NCI-H1105 treated with DMSO at 0.1 percent for 48 hours (cell line): ENCODE results near the gene RAB3D.
"Not testable (repeated sequence)": the region's sequence is repeated elsewhere in the genome, so short reads cannot be mapped to it uniquely, and the experiment has no call there.

ENCODE experiments used
- DNase-seq: peaks from one replicate; lab custom pipeline; 2025; lab: John Stamatoyannopoulos, UW

The RAB3D gene

DNA sequence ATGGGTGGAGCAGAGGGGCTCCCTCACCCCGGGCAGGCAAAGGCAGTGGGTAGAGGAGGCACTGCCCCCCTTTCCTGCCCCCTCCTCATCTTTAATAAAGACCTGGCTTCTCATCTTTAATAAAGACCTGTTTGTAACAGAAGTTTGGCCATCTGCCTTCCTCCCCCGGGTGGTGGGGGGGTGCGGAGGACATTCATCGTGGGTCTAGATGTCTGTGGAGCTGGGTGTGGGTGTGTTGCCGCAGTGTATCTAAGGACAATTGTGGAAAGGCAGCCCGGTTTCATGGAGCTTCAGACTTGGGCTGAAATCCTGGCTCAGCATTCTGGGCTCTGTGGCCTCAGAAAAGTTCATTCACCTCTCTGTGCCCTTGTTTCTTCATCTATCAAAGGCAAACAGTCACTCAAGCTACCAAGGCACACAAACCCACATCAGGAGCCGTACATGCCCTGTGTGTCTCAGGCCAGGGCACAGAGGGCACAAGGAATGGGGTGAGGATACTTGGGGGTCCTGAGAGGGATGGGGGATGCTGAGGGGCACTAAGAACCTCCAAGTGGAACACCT is 26.2 kb upstream of the RAB3D start:
- DNase-seq = no peak

DNA sequence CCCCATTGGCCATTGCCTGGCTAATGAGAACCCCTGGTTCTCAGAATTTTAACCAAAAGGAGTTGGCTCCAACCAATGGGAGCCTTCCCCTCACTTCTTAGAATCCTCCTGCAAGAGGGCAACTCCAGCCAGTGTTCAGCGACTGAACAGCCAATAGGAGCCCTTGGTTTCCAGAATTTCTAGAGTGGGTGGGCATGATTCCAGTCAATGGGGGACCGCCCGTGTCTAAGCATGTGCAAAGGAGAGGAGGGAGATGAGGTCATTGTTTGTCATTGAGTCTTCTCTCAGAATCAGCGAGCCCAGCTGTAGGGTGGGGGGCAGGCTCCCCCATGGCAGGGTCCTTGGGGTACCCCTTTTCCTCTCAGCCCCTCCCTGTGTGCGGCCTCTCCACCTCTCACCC is 25.5 kb upstream of the RAB3D start:
- DNase-seq = no peak

DNA sequence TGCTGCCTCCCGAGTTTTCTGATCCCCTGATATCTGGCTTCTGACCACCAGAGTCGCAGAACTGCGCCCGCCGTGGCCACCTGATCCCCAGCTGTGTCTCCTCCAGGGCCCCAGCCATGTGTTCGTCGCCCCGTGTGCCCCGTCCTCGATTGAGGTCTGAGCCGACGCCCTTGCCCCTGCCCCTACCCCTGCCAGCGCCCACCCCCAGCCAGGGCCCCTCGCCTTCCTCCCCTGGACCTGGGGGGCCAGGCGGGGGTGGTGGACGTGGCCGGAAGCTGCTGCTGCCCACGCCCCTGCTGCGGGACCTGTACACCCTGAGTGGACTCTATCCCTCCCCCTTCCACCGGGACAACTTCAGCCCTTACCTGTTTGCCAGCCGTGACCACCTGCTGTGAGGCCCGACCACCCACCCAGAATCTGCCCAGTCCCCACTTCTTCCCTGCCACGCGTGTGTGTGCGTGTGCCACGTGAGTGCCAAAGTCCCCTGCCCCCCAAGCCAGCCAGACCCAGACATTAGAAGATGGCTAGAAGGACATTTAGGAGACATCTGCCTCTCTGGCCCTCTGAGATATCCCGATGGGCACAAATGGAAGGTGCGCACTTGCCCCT is 24.9 kb upstream of the RAB3D start:
- DNase-seq = no peak

DNA sequence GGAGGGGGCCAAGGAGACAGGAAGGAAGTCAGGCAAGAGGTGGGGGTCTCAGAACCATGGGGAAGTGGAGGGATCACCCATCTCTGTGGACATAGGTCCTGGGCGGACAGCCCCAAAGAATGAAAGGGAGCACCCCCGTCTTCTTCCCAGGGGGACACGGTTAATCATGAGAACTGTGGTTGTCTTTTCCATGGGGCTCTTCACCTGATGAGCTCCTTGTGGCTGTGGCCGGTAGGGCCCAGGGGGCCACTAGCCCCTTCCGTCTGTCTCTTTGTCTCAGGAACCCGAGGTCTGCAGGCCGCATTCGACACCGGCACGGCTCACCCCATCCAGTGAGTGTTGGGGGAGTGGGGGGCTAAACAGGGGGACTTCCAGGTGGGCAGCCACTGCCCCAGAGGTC is 24.4 kb upstream of the RAB3D start:
- no peak for DNase-seq

DNA sequence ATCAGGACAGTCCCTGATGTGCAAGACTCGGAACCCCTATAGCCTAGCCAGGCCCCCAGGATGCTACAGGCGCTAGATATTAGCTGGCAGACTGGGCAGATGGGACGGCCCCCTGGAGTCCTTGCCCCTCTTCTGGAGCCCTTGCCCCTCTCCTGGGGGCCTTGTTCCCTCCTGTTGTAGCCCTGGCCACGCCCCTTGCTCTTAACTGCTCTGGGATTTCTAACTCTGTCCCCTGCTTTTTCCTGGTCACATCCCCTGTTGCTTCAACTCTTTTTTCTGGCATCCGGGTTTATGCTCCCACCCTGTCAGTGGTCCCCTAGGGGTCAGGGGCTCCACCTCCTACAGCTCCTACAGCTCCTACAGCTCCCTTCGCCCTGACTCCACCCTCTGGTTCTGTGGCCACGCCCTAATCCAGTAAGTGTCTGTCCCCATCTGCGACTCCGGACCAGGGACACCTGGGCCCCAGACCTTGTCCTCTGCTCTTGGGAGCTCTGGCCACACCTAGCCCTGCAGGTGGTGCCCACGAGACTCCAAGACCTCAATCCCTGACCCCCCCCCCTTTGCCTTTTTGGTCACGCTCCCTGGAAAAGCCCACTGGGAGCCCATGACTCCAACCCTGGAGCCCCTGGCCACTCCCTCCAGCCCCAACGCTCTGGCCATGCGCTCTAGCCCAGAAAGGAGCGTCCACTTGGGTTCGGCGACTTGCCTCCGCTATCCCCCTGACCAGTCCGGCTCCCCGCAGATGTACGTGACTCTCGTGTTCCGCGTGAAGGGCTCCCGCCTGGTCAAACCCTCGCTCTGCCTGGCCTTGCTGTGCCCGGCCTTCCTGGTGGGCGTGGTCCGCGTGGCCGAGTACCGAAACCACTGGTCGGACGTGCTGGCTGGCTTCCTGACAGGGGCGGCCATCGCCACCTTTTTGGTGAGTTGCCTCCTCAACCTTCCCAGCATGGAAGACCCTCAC is 22.6 kb upstream of the RAB3D start:
- DNase-seq = no peak

DNA sequence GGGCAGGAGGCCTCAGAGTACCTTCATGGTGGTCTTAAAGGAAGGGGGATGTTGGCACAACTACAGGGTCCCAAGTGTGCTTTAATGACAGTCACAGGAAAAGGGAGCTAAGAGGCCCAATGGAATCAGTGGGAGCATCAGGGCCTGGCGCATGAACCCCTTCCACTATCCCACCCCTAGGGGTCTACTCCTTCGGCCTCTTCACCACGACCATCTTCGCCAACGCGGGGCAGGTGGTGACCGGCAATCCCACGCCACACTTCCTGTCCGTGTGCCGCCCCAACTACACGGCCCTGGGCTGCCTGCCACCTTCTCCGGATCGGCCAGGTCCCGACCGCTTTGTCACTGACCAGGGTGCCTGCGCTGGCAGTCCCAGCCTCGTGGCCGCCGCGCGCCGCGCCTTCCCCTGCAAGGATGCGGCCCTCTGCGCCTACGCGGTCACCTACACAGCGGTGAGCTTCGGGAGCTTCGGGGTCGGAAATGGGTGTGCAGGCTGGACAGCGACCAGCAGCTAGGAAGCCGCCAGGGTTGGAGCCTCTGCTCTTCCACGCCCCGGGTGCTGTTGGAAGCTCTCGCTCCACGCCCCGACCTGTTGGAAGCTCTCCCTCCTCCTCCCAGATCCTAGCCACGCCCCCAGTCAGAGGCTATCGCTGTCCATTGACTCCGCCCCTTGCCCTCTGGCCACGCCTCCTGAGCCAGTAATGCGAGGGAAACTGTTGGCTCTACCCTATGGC is 21.7 kb upstream of the RAB3D start:
- DNase-seq = no peak

DNA sequence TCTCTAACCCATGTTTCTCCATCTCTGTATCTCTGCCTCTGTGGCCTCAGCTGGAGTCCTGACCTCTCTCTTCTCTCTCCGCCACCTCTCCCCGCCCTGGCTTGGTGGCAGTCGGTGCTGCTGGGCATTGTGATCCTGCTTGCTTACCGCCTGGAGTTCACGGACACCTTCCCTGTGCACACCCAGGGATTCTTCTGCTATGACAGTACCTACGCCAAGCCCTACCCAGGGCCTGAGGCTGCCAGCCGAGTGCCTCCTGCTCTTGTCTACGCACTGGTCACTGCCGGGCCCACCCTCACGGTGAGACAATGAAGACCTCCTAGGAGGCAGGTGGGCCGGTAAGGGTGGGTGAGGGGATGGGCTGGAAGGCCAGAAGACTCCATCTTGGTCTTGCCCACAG is 20.0 kb upstream of the RAB3D start:
- no peak for DNase-seq

DNA sequence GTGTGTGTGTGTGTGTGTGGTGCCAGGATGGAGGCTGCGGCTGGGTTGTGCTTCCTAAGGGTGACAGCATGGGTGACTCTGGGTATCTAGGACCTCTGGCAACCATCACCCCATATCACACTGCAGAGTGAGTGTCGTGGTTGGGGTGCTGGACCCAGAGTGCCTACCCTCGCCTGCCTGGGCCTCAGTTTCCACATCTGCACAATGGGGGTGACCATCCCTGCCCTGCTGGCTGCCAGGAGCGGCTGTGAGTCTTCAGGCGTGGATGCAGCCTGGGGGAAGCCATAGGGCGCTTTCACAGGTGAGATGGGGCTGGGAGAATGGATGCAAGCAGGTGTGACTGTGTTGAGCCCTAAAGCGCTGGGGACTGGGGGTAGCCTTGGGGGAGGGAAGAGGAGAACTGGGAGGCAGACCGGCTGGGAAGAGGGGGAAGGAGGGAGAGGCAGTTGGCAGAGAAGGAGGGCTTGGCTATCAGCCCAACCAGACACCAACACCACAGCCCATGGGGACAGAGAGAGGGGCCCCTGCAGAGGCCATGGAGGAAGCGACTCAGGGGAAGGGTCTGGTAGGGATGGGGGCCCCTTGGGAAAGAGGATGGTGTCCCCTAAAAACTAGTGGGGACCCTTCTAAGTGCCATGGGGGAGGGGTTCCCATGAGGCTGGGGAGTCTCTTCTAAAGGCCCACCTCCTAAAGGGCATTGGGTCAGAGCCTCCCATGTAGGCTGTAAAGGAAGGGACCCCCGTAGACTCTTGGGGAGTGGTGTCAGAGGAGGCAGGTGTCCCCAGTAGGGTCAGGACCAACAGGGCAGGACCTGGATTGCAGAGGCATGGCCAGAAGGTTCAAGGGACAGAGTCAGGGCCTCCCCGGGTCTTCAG is 17.5 kb upstream of the RAB3D start:
- DNase-seq = peak; percentile 21

DNA sequence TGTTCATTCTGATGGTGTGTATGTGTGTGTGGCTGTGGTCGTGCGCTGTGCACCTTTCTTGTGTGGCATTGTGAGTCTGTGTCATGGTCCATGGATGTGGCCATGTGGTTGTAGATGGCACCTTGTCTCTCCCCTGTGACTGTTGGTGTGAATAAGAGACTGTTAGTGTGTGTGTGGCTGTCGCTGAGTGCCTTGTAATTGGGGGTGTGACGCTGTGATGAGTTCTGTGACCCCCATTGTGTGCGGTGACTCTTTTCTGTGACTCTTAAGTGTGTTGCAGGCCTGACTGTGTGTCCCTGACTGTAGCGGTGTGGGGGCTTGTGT is 16.6 kb upstream of the RAB3D start:
- DNase-seq = no peak

DNA sequence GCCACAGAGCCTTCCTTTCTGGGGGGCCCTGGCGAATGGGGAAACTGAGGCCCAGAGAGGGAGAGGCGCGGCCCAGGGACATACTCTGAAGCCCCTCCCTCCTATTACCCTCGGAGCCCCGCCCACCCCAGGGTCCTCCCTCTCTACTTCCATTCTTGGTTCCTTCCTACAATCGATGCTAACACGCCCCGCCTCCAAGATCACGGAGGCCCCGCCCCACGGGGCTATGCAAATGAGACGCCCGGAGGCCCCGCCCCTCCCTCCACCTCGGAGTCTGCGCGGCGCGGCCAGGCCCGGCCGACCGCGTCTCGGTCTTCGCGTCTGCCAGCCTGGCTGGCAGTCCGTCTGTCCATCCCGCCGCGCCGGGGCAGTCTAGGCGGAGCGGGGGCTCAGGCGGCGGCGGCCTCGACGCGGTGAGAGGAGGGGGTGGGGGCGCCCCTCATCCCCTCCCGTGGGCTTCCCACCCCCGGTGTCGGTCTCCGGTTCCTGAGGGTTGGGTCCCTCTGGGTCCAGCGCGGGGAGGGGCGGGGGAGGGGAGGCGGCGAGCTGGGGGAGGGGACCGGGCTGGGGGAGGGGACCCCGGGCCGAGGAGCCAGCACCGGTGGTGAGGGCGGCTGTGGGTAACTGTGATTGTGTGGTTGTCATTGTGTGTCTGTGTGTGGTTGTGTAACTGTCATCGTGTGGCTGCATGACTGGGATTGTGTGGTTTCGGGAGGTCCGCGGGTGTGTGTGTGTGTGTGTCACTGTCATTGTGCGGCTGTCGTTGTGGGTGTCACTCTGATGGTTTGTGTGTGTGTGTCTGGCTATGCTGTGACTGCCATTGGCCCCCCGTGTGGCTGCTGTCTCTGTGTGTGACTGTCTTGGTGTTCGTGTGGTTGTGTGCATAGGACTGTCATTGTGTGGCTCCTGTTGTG is 16.0 kb upstream of the RAB3D start, which contains the start of gene PLPPR2:
Gene PLPPR2 (plus strand): TSS at position 273 of the 914 bp plus-strand sequence. CDS start 2,242 bp downstream, outside the sequence.
- DNase-seq = peak; percentile 55

DNA sequence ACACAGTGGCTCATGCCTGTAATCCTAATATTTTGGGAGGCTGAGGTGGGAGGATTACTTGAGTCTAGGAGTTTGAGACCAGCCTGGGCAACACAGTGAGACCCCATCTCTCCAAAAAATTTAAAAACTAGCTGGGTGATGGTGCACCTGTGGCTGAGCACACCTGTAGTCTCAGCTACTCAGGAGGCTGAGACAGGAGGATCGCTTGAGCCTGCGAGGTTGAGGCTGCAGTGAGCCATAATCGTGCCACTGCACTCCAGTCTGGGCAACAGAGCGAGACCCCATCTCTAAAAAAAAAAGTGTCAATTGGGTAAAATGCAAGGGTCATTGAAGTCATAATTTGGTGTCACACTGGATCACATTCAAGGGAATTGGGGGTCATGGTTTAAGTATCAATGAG is 14.6 kb upstream of the RAB3D start:
- DNase-seq = not testable (repeated sequence)

DNA sequence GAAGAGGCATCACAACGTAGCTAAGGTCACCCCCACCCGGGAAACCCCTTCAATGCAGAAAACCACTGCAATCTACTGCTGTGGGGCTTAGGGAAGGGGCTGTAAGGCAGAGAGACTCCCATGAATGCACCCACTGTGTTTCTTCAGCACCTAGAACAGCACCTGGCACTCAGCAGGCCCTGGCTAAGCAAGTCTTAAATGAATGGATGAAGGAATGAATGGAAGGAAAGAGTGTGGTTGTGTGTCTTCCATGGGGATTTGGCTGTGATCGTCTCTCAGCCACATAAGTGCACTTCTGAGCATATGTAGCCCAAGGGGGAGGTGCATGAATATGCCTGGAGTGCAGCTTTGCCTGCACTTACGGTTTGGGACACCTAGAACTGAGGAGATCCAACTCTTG is 9.7 kb upstream of the RAB3D start:
- no peak for DNase-seq

DNA sequence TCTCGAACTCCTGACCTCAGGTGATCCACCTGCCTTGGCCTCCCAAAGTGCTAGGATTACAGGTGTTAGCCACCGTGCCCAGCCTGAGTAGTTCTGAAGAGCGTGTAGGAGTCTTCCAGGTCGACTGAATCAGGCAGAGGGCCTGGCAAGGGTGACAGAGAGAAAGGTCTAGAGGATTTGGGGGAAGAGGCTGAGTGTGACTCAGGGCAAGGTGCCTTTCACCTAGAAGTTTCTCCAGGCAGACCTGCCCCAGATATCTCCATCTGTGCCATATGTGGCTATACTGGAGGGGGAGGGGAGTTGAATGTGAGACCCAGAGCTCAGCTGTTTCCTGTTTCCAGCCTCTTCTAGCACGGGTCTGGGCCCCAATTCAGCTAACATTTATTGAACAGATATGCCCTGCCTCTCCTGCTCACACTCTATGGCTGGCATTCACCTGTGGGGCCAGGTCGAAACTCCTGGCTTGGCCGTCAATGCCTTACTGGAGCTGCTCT is 8.1 kb upstream of the RAB3D start:
- DNase-seq = no peak

DNA sequence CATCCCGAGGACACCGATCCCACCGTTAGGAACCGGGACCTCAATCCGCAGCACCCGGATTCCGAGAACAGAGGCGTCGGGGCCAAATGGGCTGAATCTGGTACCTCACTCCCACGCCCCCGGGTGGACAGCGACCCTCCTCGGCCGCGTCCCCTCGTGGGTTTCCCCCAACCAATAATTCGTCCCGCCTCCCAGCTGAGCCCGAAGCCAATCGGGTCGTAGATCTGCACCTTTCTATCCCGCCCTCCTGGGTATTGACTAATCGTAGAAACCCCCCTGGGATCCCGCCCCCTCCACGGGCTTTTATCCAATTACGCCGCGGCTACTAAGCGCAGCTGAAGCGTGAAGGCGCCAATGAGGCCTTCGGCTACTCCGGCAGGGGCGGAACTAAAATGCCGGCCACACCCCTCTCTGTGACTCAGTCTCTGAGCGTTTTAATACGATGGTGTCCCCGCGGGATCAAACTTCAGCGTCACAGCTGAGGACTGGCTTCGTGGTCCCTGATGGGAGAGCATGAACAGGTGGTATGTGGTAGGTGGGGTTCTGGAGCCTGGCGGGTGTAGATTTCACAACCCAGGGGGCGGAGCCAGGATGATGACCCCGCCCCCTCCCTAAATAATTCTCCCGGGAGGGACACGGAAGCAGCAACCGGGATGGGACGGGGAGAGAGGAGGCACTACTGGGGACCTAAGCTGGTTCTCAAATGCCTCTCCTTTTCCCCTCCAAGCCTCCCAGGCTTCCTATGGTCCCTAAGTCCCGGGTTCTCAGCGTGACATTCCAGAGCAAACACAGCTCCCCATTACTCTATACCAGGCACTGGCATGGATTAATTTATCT is 6.9 kb upstream of the RAB3D start, which contains the start of the genes CCDC159 and TMEM205:
Gene CCDC159 (plus strand): TSS at position 416 of the 837 bp plus-strand sequence. CDS start 88 bp downstream, at position 504.
Gene TMEM205 (minus strand): TSS at position 165 of the 837 bp plus-strand sequence. CDS start 649 bp downstream, outside the sequence.
- peak; percentile 99 for DNase-seq

DNA sequence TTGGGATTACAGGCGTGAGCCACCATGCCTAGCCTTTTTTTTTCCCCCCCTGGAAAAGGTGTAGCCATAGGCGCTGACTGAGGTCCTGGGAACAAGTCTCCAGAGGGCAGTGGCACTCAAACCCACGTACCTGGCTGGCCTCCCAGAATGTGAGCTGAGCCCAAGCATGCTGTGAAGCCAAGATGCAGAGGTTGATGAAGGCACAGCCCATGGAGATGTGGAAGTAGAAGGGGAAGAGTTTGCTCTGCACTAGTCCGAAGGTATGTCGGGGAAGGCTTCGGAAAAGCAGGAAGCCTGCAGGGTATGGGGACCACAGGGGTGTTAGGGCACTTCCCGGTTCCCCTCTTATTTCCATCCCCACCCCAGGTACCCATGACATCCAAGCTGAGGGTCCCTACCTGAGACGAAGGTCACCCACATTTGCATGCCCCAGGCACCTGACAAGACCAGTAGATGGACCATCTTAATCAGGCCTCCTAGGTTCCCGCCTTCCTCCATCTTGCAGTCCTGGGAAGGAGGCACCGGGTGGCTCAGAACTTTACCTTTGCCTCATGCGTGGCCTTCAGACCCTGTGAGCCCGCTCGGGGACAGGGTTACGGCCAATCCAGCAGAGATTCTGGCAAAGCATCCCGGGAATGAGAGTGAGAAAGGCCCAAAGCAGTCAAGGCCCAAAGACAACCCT is 5.8 kb upstream of the RAB3D start:
- no peak for DNase-seq

DNA sequence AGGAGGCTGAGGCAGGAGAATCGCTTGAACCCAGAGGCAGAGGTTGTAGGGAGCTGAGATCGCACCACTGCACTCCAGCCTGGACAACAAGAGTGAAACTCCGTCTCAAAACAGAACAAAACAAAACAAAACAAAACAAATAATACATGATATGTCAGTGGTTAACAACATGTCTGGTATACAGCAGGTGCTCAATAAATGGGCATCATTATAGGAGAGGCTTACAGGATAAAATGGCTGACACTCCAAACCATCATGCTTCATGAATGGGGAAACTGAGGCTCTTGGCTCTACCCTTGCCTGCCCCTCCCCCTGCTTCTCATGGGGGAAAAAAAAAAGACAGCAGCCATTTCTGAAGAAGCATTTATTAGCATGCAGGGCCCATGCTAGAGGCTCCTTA is 3.0 kb upstream of the RAB3D start:
- no peak for DNase-seq

DNA sequence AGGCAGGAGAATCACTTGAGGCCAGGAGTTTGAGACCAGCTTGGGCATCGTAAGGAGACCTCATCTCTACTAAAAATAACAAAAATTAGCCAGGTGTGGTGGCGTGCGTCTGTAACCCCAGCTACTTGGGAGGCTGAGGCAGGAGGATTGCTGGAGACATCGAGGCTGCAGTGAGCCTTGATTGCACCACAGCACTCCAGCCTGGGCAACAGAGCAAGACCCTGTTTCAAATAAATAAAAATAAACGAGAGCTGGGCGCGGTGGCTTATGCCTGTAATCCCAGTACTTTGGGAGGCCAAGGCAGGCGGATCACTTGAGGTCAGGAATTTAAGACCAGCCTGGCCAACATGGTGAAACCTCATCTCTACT is 626 bp upstream of the RAB3D start:
- not testable (repeated sequence) for DNase-seq

DNA sequence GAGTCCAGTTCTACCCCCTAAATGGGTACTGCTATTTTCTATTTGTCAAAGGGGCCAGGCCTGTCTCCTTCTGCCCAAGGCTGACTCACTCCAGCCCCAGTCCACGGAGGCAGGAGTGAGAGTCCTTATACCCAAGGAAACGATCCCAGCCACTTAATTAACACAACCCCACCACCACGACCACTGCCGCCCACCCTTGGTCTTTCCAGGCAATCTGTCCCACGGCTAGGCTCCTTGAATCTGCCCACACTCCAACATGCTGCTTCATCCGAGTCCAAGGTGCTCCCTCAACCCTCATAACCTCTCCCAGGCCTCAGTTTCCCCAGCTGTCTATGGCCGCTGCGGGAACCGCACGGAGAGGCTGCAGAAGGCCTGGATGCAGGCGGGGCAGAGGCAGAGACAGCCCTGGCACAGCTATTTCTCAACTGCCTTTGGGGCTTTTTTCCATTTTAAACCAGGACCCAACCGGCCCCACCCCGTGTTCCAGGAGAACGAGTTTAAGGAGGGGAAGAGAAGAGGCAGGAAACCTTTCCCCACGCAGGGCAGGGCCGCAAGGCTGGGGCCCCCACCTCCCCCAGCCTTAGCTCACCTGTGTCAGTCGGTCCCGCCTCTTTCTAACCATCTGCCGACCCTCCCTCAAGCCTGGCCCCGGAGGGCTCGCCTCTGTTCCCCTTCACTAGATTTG is 746 bp downstream of the RAB3D start:
- DNase-seq = no peak
